ENCODE data around the gene CBX6.
"Not testable (repeated sequence)": the region's sequence is repeated elsewhere in the genome, so short reads cannot be mapped to it uniquely, and the experiment has no call there.

The CBX6 gene

GRCh38 chr22:38872172-38872830 lies at the start of gene CBX6:
Gene CBX6, minus strand, starts transcription at chr22:38872216. Its CDS starts 26 bp downstream, at chr22:38872190.
- DNase-seq, result peak; percentile 86 to 87

GRCh38 chr22:38921806-38922205 lies 49.8 kb upstream of the CBX6 start:
- DNase-seq, result no peak

GRCh38 chr22:38921120-38921519 lies 49.1 kb upstream of the CBX6 start:
- peak; percentile 9 to 22 for DNase-seq

GRCh38 chr22:38919631-38920190 lies 47.7 kb upstream of the CBX6 start:
- DNase-seq, result no peak

- no peak for DNase-seq
These were observed 39.4 kb upstream of the CBX6 start for GRCh38 chr22:38911434-38911833.

GRCh38 chr22:38907767-38908166 lies 35.8 kb upstream of the CBX6 start:
- DNase-seq, result no peak

GRCh38 chr22:38906052-38906451 lies 34.0 kb upstream of the CBX6 start:
- DNase-seq, result no peak

- not testable (repeated sequence) for DNase-seq
These were observed 32.1 kb upstream of the CBX6 start for GRCh38 chr22:38904052-38904617.

GRCh38 chr22:38901111-38901641 lies 29.2 kb upstream of the CBX6 start:
- DNase-seq, result no peak

GRCh38 chr22:38900677-38901076 lies 28.7 kb upstream of the CBX6 start:
- no peak for DNase-seq

- no peak for DNase-seq
These were observed 19.2 kb upstream of the CBX6 start for GRCh38 chr22:38891256-38891655.

- DNase-seq, result no peak
These were observed 18.4 kb upstream of the CBX6 start for GRCh38 chr22:38890377-38890776.

GRCh38 chr22:38886333-38886732 lies 14.3 kb upstream of the CBX6 start:
- DNase-seq, result no peak

GRCh38 chr22:38882972-38883622 lies 11.1 kb upstream of the CBX6 start:
- DNase-seq, result no peak

GRCh38 chr22:38881997-38882879 lies 10.2 kb upstream of the CBX6 start:
- no peak for DNase-seq

GRCh38 chr22:38881464-38881871 lies 9.5 kb upstream of the CBX6 start:
- DNase-seq, result no peak

- no peak for DNase-seq
These were observed 7.9 kb upstream of the CBX6 start for GRCh38 chr22:38879961-38880360.

GRCh38 chr22:38879108-38879729 lies 7.2 kb upstream of the CBX6 start:
- DNase-seq, result no peak

GRCh38 chr22:38878001-38878400 lies 6.0 kb upstream of the CBX6 start:
- no peak for DNase-seq

- DNase-seq, result no peak
These were observed 2.7 kb upstream of the CBX6 start for GRCh38 chr22:38874529-38875222.

Data from NCI-H2081 (cell line).